GM18951 (cell line): ENCODE measurements around the gene HMGB3.
A peak's percentile ranks its signal among the peaks of the same experiment; 100 is the strongest.
"Not testable (repeated sequence)": the region's sequence is repeated elsewhere in the genome, so short reads cannot be mapped to it uniquely, and the experiment has no call there.

ENCODE experiments used
- POLR2A ChIP-seq: IDR thresholded peaks from 4 replicates; pipeline ENCODE4 v1.6.1; 2011; ENCODE audit warnings: mild to moderate bottlenecking; ENCODE audit not compliant: insufficient read length, insufficient read depth; ENCODE audit errors: extremely low read depth
- in situ Hi-C: fragments of 300-500 bp; cut with MboI; formaldehyde crosslinking; loops from one replicate; pipeline ENCODE4 v1.12.0; 2022; ENCODE audit warnings: low sequenced_read_pairs, mixed read lengths, inconsistent platforms; ENCODE audit not compliant: unreplicated experiment

Gene HMGB3

DNA sequence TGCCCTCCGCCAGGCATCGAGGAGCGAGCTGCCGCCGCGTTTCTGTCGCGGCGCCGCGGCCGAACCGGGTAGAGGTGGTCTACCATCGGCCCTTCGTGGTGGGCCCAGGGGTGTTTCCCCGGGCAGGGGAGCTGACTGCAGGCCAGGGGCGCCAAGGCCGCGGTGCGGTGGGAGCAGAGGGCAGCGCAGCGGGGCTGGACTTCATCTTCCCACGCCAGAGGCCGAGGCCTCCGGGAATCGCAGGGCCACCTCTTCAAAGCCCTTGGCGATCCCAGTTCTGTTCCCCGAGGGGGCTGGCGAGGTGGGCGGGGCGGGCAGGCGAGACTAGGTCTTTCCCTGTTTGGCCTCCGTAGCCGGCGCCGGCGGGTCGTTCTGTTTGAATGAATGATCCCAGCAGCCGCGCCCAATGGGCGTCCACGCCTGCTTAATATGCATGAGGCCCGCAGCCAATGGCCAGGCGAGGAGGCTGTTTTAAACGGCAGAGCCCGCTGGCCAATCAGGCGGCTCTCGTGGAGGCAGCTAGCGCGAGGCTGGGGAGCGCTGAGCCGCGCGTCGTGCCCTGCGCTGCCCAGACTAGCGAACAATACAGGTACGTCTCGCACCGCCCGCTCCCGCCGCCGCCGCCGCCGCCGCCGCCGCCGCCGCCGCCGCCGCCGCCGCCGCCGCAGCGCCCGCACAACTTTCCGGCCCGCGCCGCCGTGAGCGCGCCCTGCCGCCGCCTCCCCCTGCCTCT, at the start of gene HMGB3:
Gene HMGB3 (plus strand): TSS at position 548 of the 733 bp plus-strand sequence. CDS start 2,265 bp downstream, outside the sequence.
- in situ Hi-C loops: loop anchor here (25.0 kb wide), 1 partner anchor 221 kb away; no protein-coding TSS in a partner anchor
- TF ChIP-seq POLR2A: peak; percentile 57

DNA sequence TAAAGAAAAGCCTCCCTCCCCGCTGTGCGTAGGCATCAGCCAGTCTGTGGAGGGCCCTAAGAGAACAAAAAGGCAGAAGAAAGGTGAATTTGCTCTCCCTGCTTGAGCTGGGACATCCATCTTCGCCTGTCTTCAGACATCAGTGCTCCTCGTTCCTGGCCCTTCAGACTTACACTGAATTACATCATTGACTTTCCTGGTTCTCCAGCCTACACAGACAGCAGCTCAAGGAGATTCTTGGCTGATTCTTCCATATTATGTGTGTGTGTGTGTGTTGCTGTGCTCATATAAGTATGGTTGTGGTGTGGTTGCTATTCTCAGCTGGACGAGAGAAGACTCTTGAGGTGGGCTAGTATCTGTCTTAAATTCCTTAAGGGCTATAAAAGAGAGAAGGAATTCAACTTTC, 49.2 kb upstream of the HMGB3 start:
- TF ChIP-seq POLR2A: no peak
- in situ Hi-C loops: no loop called here

DNA sequence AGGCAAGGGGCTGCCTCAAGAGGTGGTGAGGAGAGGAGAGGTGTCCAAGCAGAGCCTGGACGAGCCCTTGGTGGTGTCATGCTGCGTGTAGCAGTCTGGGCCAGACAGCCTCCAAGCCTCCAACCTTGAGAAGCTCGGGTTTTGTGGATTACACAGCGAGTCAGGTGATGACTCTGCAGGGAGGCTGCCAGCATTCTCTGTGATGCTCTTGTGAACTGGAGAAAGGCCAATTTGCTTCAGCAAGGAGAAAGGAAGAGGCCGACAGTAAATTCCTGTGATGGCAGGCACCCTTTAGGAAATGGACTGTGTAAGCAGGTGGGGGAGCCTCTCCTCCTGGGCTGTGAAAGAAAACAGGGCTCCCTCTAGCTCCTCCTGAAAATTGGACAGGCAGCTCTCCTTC, 48.7 kb upstream of the HMGB3 start:
- no peak for TF ChIP-seq POLR2A
- in situ Hi-C loops: no loop called here

DNA sequence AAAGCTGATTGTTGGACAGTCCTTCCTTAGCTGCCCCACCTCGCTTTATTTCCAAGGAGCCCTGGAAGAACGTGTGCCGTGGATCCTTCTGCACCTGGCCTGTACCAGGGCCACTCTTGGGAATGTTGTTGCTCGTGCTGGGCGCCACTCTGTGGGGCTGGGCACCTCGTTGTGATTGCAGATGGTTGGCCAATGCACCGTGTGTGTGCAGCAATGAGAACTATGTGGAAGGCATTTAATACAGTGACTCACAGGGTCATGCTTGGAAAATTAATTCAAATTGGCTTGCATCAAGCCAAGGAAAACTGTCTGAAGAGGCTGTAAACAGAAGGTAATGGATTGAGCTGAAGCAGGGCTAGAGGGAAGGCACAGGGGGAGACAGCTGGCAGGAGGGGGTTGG, 47.7 kb upstream of the HMGB3 start:
- no peak for TF ChIP-seq POLR2A
- in situ Hi-C loops: no loop called here

DNA sequence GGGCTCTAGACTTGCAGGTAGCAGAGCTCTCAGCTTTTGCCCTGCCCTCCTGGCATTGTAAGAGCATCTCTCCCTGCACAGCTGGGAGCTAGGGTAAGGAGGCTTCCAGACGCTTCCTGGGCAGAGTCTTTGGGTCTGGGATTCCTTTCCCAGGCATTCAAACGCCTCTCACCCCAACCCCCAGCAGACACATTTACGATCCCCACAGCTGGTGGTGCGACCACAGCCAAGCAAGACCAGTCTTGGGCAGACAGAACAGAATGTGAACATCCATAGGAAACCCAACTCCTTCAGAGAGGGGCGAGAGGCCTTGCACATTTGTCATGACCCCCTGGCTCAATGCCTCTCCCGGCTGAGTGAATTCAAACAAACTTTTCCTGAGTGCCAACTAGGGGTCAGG, 46.6 kb upstream of the HMGB3 start:
- in situ Hi-C loops: no loop called here
- no peak for TF ChIP-seq POLR2A

DNA sequence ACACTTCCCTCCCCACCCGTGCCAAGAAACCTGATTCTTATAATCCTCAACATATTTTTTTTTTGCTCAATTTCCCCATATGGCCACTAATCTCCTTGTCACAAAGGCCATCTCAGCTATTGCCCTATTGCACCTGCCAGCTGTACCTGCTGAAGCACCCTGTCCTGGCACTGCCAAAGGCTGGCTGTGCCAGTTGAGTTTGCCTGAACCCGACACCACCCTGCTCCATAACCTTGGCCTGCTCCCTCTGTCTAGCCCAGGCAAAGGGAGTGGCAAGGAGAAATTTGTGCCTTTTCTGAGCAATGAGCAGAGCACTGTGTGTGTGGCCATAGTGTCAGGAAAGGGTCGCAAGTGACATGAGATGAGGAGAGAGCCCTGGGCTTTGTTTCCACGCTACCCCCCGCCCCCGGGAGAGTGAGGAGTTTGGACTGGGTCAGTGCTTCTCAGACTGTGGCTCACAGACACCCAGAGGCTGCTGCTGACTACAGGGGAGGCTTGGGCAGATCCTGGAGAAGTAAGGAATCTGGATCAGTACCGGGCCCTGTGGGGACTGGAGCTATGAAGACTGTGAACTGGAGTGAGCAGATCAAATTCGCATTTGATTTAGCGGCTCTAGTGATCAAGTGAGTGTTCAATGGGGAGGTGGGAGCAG, 42.2 kb upstream of the HMGB3 start:
- in situ Hi-C loops: no loop called here

DNA sequence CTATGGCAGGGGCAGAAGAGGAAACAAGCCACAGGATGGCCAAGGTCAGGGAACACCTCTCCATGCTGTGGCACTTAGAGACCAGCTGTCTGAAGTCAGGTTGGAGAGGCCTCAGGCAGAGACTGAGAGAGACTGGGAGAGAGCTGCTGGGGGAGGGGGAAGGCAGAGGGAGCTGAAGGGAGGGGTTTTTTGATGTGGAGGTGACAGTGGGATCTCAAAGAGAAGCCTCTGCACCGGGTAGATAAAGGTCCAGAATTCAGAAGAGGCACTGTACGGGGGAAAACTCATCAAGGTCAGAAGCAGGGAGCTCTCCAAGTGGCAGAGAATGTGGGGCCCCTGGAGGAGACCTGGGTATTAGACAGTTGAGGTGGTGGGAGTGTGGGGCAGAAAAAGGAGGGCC, 41.6 kb upstream of the HMGB3 start:
- TF ChIP-seq POLR2A: no peak
- in situ Hi-C loops: no loop called here

More for the DNA sequence above, 42.2 kb upstream of the HMGB3 start:
- no peak for TF ChIP-seq POLR2A

DNA sequence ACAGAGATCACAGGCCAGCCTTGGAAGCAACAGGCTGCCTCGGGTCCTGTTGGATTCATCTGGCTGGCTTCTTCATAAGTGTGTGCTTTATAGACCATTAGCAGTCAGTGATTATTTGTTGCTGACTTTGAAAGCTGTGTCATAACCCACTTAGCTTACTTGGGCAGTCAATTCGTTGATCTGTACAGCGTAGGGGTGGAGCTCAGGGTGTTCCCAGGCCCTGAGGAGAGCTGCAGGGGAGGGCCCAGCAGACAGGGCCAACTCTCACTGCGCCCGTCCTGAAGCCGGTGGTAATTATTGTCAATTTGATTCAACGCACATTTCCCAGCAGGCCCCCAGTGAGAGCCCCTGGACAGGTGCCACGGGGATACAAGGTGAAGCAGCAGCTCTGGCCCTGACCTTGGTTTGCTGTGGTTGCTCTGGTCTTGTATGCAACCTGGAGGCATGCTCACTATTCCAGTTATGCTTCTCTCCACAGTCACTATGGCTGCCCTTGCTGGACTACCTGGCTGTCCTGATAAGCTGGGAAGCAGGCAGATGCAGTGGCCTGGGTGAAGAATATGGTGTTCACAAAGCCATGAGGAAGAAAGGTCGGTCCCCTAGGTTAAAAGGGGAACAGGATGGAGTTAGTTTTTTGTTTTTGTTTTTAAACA, 40.1 kb upstream of the HMGB3 start:
- in situ Hi-C loops: no loop called here
- no peak for TF ChIP-seq POLR2A

DNA sequence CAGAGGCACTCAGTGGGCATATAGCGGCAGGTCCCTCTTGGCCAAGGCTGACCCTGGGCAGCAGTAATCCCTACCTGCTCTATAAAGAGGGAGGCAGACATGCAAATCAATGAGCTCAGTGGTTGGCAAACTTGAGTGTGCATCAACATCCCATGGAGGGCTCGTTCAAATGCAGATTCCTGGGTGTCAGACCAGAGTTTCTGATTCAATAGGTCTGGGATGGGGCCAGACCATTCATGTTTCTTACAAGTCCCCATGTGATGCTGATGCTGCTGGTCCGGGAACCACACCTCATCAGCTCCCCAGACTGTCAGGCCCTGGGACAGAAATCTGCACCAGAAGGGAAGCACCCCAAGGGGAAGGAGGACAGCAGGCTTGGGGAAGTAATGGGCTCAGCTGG, 38.9 kb upstream of the HMGB3 start:
- TF ChIP-seq POLR2A: no peak
- in situ Hi-C loops: no loop called here

DNA sequence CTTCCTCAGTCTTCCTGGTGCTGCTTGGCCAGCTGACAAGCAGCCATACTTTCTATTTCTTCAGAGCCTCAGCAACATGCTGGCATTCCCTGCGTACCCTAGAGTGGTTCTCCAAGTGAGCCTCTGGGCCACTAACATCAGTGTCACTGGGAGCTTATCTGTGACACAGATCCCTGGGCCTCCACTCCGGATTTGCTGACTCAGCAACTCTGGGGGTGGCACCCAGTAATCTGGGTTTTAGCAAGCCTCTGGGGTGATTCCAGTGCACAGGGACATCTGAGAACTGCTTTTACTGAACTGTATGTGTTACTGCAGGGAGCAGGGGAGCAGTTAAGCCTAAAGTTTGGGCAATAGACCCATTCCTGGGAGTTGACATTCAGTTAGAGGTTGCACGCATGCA, 28.2 kb upstream of the HMGB3 start:
- TF ChIP-seq POLR2A: no peak
- in situ Hi-C loops: no loop called here

DNA sequence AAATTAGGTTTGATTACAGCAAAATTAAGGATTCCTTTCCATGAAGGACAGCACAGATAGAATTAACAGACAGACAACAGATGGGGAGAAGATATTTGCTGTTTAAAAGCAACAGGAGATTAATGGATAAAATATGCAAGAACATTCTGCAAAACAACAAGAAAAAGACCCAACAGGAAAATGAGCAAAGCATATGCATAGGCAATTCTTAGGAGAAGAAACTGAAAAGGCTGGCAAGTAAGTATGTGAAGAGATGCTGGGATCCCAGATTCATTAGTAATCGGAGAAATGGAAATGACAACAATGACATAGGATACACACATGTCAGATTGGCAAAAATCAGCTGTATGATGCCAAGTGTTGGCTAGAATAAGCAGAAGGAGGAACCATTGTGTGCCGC, 27.5 kb upstream of the HMGB3 start:
- in situ Hi-C loops: no loop called here
- TF ChIP-seq POLR2A: no peak

DNA sequence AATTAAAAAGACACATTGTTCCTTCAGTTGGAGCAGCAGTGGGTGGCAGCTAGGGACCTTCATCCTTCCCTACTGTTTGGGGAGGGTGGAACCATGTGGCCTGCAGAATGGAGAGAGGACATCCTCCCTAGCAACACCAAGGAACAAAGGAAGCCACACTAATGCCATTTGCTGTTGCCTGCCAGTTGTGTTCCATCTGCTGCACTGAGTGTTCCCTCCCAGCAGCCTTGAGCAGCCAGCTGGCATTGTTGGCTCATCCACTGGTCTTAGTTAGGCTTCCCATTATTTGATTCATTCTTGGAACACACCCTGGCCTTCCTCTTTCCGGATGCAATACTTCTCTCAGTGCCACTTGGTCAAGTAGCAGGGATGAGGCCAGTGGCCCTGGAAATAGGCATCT, 25.0 kb upstream of the HMGB3 start:
- no peak for TF ChIP-seq POLR2A
- in situ Hi-C loops: no loop called here

DNA sequence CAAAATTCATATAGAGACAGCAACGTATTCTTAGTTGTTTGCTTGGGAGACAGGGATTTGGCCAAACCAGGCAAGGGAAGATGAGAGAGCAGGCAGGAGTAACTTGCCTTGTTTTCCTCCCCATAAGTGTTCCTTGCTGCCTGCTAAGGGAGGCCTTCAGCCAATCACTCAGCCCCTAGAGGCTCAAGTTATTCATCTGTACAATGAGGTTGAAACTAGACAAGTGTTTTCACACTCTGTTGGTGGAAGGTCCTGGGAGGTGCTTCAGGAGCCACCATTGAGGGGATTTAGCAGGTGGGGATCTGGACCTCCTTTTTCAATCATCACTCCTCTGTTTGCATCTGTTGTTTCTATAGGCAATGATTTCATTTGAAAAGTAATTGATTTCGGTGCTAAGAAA, 23.6 kb upstream of the HMGB3 start:
- TF ChIP-seq POLR2A: no peak
- in situ Hi-C loops: no loop called here

DNA sequence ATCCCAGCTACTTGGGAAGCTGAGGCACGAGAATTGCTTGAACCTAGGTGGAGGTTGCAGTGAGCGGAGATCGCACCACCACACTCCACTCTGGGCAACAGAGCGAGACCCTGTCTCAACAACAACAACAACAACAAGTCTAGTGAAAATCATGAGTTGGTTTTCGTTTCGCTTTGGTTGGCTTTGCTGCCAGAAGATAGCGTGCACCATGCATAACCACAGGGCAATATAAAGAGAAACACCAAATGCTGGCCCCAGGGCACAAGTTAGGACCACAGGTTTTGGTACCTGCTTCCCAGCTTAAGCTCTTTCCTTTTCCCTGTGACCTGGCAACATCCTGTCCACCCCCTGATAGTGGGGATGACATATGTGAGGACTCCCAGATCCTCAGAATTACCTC, 21.5 kb upstream of the HMGB3 start:
- in situ Hi-C loops: no loop called here
- no peak for TF ChIP-seq POLR2A

DNA sequence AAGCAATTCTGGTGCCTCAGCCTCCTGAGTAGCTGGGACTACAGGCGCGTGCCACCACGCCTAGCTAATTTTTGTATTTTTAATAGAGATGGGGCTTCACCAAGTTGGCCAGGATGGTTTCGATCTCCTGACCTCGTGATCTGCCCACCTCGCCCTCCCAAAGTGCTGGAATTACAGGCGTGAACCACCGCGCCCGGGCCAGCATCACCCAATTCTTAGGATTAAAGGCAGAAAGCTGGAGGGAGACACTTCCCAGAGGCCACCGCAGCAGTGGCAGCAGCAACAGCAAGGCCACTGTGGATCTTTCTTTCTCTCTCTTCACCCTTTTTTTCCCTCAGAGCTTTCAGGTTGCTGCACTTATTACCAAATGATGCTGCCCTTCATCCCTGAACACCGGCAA, 18.7 kb upstream of the HMGB3 start:
- in situ Hi-C loops: not testable (repeated sequence)
